GM21576 (cell line): ENCODE data around the gene TRAF2.

Experiments
- ATAC-seq: cut with Tn5 transposase; IDR thresholded peaks from one replicate; pipeline ENCODE4 v1.9.1; 2021; ENCODE audit warnings: mild to moderate bottlenecking, moderate library complexity; ENCODE audit not compliant: unreplicated experiment

TRAF2 gene

GRCh38 chr9:136958898-136959850 lies 72.9 kb downstream of the TRAF2 start:
- ATAC-seq: no peak

- ATAC-seq: no peak
Observed at GRCh38 chr9:136960212-136960937, 74.1 kb downstream of the TRAF2 start.

GRCh38 chr9:136960938-136961275 lies 74.6 kb downstream of the TRAF2 start:
- ATAC-seq: no peak

GRCh38 chr9:136961279-136962065 lies 75.2 kb downstream of the TRAF2 start:
- no peak for ATAC-seq

- ATAC-seq: no peak
Observed at GRCh38 chr9:136962163-136962562, 75.8 kb downstream of the TRAF2 start.

- ATAC-seq: no peak
Observed at GRCh38 chr9:136962701-136963248, 76.5 kb downstream of the TRAF2 start.

- no peak for ATAC-seq
Observed at GRCh38 chr9:136963341-136963740, 77.0 kb downstream of the TRAF2 start.

- no peak for ATAC-seq
Observed at GRCh38 chr9:136963751-136964150, 77.4 kb downstream of the TRAF2 start.

GRCh38 chr9:136964171-136964689 lies 77.9 kb downstream of the TRAF2 start:
- ATAC-seq: no peak

- no peak for ATAC-seq
Observed at GRCh38 chr9:136964833-136965422, 78.6 kb downstream of the TRAF2 start.

- ATAC-seq: no peak
Observed at GRCh38 chr9:136965771-136966484, 79.6 kb downstream of the TRAF2 start.

GRCh38 chr9:136968333-136969127 lies 82.2 kb downstream of the TRAF2 start:
- no peak for ATAC-seq

GRCh38 chr9:136969150-136969549 lies 82.8 kb downstream of the TRAF2 start:
- ATAC-seq: no peak

GRCh38 chr9:136969774-136970173 lies 83.5 kb downstream of the TRAF2 start:
- ATAC-seq: no peak

GRCh38 chr9:136970361-136970760 lies 84.0 kb downstream of the TRAF2 start:
- ATAC-seq: no peak

GRCh38 chr9:136971746-136972145 lies 85.4 kb downstream of the TRAF2 start:
- no peak for ATAC-seq

GRCh38 chr9:136972335-136972734 lies 86.0 kb downstream of the TRAF2 start:
- ATAC-seq: no peak

- ATAC-seq: no peak
Observed at GRCh38 chr9:136972743-136973142, 86.4 kb downstream of the TRAF2 start.
